Effector memory CD4-positive, alpha-beta T cell (primary cell): ENCODE results near the gene PPIL6.

Source experiments
- DNase-seq, 3 donors: peaks; one replicate each; pipeline ENCODE4 v3.0.0-alpha.2; 2020
- H3K27ac ChIP-seq: 2 replicates; pipeline ENCODE4 v1.7.0; 2013; ENCODE audit warnings: mild to moderate bottlenecking, low read length, moderate library complexity; ENCODE audit not compliant: insufficient read depth, poor library complexity, severe bottlenecking
- H3K27me3 ChIP-seq: replicated peaks from 2 replicates; pipeline ENCODE4 v1.7.0; 2013; ENCODE audit warnings: mild to moderate bottlenecking, low read length; ENCODE audit not compliant: insufficient read depth, control insufficient read depth, poor library complexity, severe bottlenecking
- H3K36me3 ChIP-seq: 2 replicates; pipeline ENCODE4 v1.7.0; 2013; ENCODE audit warnings: mild to moderate bottlenecking, low read length, moderate library complexity; ENCODE audit not compliant: control insufficient read depth, insufficient read depth
- H3K4me1 ChIP-seq: 2 replicates; pipeline ENCODE4 v1.7.0; 2013; ENCODE audit warnings: low read length, mild to moderate bottlenecking; ENCODE audit not compliant: control insufficient read depth, insufficient read depth, poor library complexity, severe bottlenecking
- H3K4me3 ChIP-seq: 2 replicates; pipeline ENCODE4 v1.7.0; 2013; ENCODE audit warnings: low read length, low read depth, mild to moderate bottlenecking; ENCODE audit not compliant: insufficient read depth, poor library complexity, severe bottlenecking
- H3K9me3 ChIP-seq: 2 replicates; pipeline ENCODE4 v1.7.0; 2013; ENCODE audit warnings: mild to moderate bottlenecking, low read length, moderate library complexity; ENCODE audit not compliant: control insufficient read depth
- total RNA-seq, 3 donors: gene quantifications; one replicate each; lab custom pipeline; 2026; lab: John Stamatoyannopoulos, UW

The PPIL6 gene
- 1.7 to 2.4 (median 1.7) reads per million in 3 donors for total RNA-seq

- H3K36me3 ChIP-seq: peaks cover 16% of the 10 kb centered on the region
- no peaks in the 10 kb centered on the region for H3K9me3 ChIP-seq
- peaks cover 14% of the 10 kb centered on the region for H3K4me1 ChIP-seq
- no peaks in the 10 kb centered on the region for H3K27me3 ChIP-seq
- H3K4me3 ChIP-seq: peak within 1 kb of the TSS; percentile 73
- peak; percentile 70 to 73 (median 71) for DNase-seq
- peak within 1 kb of the TSS; percentile 94 for H3K27ac ChIP-seq
These were observed at the start of gene PPIL6, which contains the start of gene SMPD2 for GRCh38 chr6:109440331-109441068. TSS of gene PPIL6 (minus strand) at chr6:109440628. CDS start at chr6:109440590, 38 bp downstream. TSS of gene SMPD2 (plus strand) at chr6:109440724. CDS start at chr6:109441122, 398 bp downstream.

- H3K4me3 ChIP-seq: no peak overlapping the region
- no peaks in the 10 kb centered on the region for H3K9me3 ChIP-seq
- H3K4me1 ChIP-seq: peaks cover 19% of the 10 kb centered on the region
- H3K27ac ChIP-seq: no peak overlapping the region
- H3K36me3 ChIP-seq: no peaks in the 10 kb centered on the region
- H3K27me3 ChIP-seq: no peaks in the 10 kb centered on the region
- DNase-seq: no peak
These were observed 47.6 kb upstream of the PPIL6 start for GRCh38 chr6:109488001-109488400.

- Histone ChIP-seq H3K27me3 (no peaks in the 10 kb centered on the region), H3K9me3 (no peaks in the 10 kb centered on the region), H3K27ac (no peak overlapping the region), H3K4me1 (peaks cover 21% of the 10 kb centered on the region), H3K36me3 (no peaks in the 10 kb centered on the region), H3K4me3 (no peak overlapping the region)
- no peak for DNase-seq
These were observed 45.6 kb upstream of the PPIL6 start for GRCh38 chr6:109486068-109486467.

GRCh38 chr6:109485266-109485935 is 45.0 kb upstream of the PPIL6 start:
- peaks cover 21% of the 10 kb centered on the region for H3K4me1 ChIP-seq
- no peaks in the 10 kb centered on the region for H3K36me3 ChIP-seq
- DNase-seq: no peak
- H3K27me3 ChIP-seq: no peaks in the 10 kb centered on the region
- H3K27ac ChIP-seq: no peak overlapping the region
- no peak overlapping the region for H3K4me3 ChIP-seq
- no peaks in the 10 kb centered on the region for H3K9me3 ChIP-seq

- Histone ChIP-seq H3K27me3 (no peaks in the 10 kb centered on the region), H3K4me3 (no peak overlapping the region), H3K27ac (peak overlapping the region; percentile 68), H3K36me3 (no peaks in the 10 kb centered on the region), H3K4me1 (peaks cover 23% of the 10 kb centered on the region), H3K9me3 (no peaks in the 10 kb centered on the region)
- no peak for DNase-seq
These were observed 43.7 kb upstream of the PPIL6 start for GRCh38 chr6:109484122-109484521.

GRCh38 chr6:109483735-109484057 is 43.3 kb upstream of the PPIL6 start:
- H3K27me3 ChIP-seq: no peaks in the 10 kb centered on the region
- H3K27ac ChIP-seq: peak overlapping the region; percentile 68
- no peaks in the 10 kb centered on the region for H3K9me3 ChIP-seq
- no peak for DNase-seq
- H3K4me1 ChIP-seq: peaks cover 23% of the 10 kb centered on the region
- H3K36me3 ChIP-seq: no peaks in the 10 kb centered on the region
- H3K4me3 ChIP-seq: peak overlapping the region; percentile 37

- no peaks in the 10 kb centered on the region for H3K27me3 ChIP-seq
- H3K36me3 ChIP-seq: no peaks in the 10 kb centered on the region
- peak; percentile 81 to 88 (median 84) for DNase-seq
- H3K9me3 ChIP-seq: no peaks in the 10 kb centered on the region
- peak within 1 kb of the TSS; percentile 63 for H3K4me3 ChIP-seq
- peak within 1 kb of the TSS; percentile 78 for H3K27ac ChIP-seq
- H3K4me1 ChIP-seq: peaks cover 29% of the 10 kb centered on the region
These were observed 42.7 kb upstream of the PPIL6 start, which contains the start of gene ZBTB24 for GRCh38 chr6:109482905-109483734. TSS of gene ZBTB24 (minus strand) at chr6:109483219. CDS start at chr6:109482026, 1,193 bp downstream.

GRCh38 chr6:109480993-109481480 is 40.6 kb upstream of the PPIL6 start:
- Histone ChIP-seq H3K4me3 (peak overlapping the region; percentile 63), H3K36me3 (peaks cover 6% of the 10 kb centered on the region), H3K4me1 (peaks cover 45% of the 10 kb centered on the region), H3K27ac (no peak overlapping the region), H3K9me3 (no peaks in the 10 kb centered on the region), H3K27me3 (no peaks in the 10 kb centered on the region)
- DNase-seq: no peak

GRCh38 chr6:109478841-109479624 is 38.6 kb upstream of the PPIL6 start:
- H3K27ac ChIP-seq: peak overlapping the region; percentile 47
- peak overlapping the region; percentile 51 for H3K4me3 ChIP-seq
- no peak for DNase-seq
- peaks cover 21% of the 10 kb centered on the region for H3K36me3 ChIP-seq
- H3K9me3 ChIP-seq: no peaks in the 10 kb centered on the region
- H3K27me3 ChIP-seq: no peaks in the 10 kb centered on the region
- peaks cover 51% of the 10 kb centered on the region for H3K4me1 ChIP-seq
